GM12865 (cell line): Measurements from ENCODE around the gene DBNDD2.

Experiments
- DNase-seq: peaks from one replicate; pipeline ENCODE4 v3.0.0; 2010; ENCODE audit warnings: low read depth
- H3K4me3 ChIP-seq: 2 replicates; pipeline ENCODE4 v1.5.1; 2011; ENCODE audit warnings: mild to moderate bottlenecking, low read depth, low read length, control low read depth
- CTCF ChIP-seq: IDR thresholded peaks from 2 replicates; pipeline ENCODE4 v1.5.1; 2011; ENCODE audit warnings: low read length, control low read depth, low read depth, inconsistent platforms; ENCODE audit not compliant: insufficient read depth; ENCODE audit errors: missing control alignments

The DBNDD2 gene

GRCh38 chr20:45449528-45449927, 41.4 kb downstream of the DBNDD2 start:
- no peak for TF ChIP-seq CTCF
- no peak for DNase-seq
- H3K4me3 ChIP-seq, result no peak overlapping the region

- TF ChIP-seq CTCF, result peak; percentile 55
- no peak overlapping the region for H3K4me3 ChIP-seq
- DNase-seq, result peak; percentile 50
Observed at GRCh38 chr20:45450097-45450818, 42.2 kb downstream of the DBNDD2 start.

GRCh38 chr20:45452238-45452637, 44.1 kb downstream of the DBNDD2 start:
- DNase-seq, result no peak
- TF ChIP-seq CTCF, result no peak
- no peak overlapping the region for H3K4me3 ChIP-seq

- TF ChIP-seq CTCF, result no peak
- DNase-seq, result no peak
- no peak overlapping the region for H3K4me3 ChIP-seq
Observed at GRCh38 chr20:45452772-45453691, 44.9 kb downstream of the DBNDD2 start.

- DNase-seq, result peak; percentile 51
- peak; percentile 39 for TF ChIP-seq CTCF
- H3K4me3 ChIP-seq, result no peak overlapping the region
Observed at GRCh38 chr20:45456632-45457031, 48.5 kb downstream of the DBNDD2 start.

GRCh38 chr20:45459606-45460005, 51.5 kb downstream of the DBNDD2 start:
- TF ChIP-seq CTCF, result no peak
- DNase-seq, result no peak
- no peak overlapping the region for H3K4me3 ChIP-seq
